NCI-H524 treated with DMSO at 0.1 percent for 48 hours (cell line): Measurements from ENCODE around the gene BATF2.
"Not testable (repeated sequence)": the region's sequence is repeated elsewhere in the genome, so short reads cannot be mapped to it uniquely, and the experiment has no call there.

ENCODE experiments used
- DNase-seq: peaks from one replicate; lab custom pipeline; 2025; lab: John Stamatoyannopoulos, UW

BATF2 gene

GRCh38 chr11:65013888-65014725, 17.3 kb upstream of the BATF2 start, which contains the start of gene ARL2:
ARL2 (plus strand) TSS chr11:65014160; CDS start chr11:65014208, 48 bp downstream.
- peak; percentile 57 for DNase-seq

- DNase-seq, result peak; percentile 57
Measured at GRCh38 chr11:65013130-65013887, 16.5 kb upstream of the BATF2 start.

- no peak for DNase-seq
Measured at GRCh38 chr11:65008873-65009272, 12.1 kb upstream of the BATF2 start.

GRCh38 chr11:65008016-65008415, 11.2 kb upstream of the BATF2 start:
- DNase-seq, result no peak

- DNase-seq, result not testable (repeated sequence)
Measured at GRCh38 chr11:65003968-65004367, 7.2 kb upstream of the BATF2 start.

- DNase-seq, result no peak
Measured at GRCh38 chr11:65003282-65003681, 6.5 kb upstream of the BATF2 start.

- DNase-seq, result no peak
Measured at GRCh38 chr11:65002706-65003105, 5.9 kb upstream of the BATF2 start.

- DNase-seq, result no peak
Measured at GRCh38 chr11:64999478-64999877, 2.7 kb upstream of the BATF2 start.

GRCh38 chr11:64998690-64999431, 2.1 kb upstream of the BATF2 start:
- DNase-seq, result no peak

GRCh38 chr11:64998141-64998540, 1.4 kb upstream of the BATF2 start:
- DNase-seq, result no peak

GRCh38 chr11:64996327-64996709, 453 bp downstream of the BATF2 start:
- DNase-seq, result no peak

- no peak for DNase-seq
Measured at GRCh38 chr11:64994318-64994717, 2.5 kb downstream of the BATF2 start.

- no peak for DNase-seq
Measured at GRCh38 chr11:64990222-64990923, 6.4 kb downstream of the BATF2 start.

- DNase-seq, result no peak
Measured at GRCh38 chr11:64989416-64989815, 7.4 kb downstream of the BATF2 start.

- DNase-seq, result no peak
Measured at GRCh38 chr11:64987998-64988854, 8.5 kb downstream of the BATF2 start.

- not testable (repeated sequence) for DNase-seq
Measured at GRCh38 chr11:64983339-64983738, 13.4 kb downstream of the BATF2 start.

- no peak for DNase-seq
Measured at GRCh38 chr11:64976651-64977050, 20.1 kb downstream of the BATF2 start.

- no peak for DNase-seq
Measured at GRCh38 chr11:64974124-64974523, 22.6 kb downstream of the BATF2 start.

GRCh38 chr11:64971421-64972233, 25.1 kb downstream of the BATF2 start, which contains the start of gene MAJIN:
MAJIN (minus strand) TSS chr11:64972108; CDS start chr11:64959405, 12,703 bp downstream.
- no peak for DNase-seq

- DNase-seq, result no peak
Measured at GRCh38 chr11:64970731-64971151, 26.0 kb downstream of the BATF2 start.
